Esophagus muscularis mucosa (tissue), 4 donors: ENCODE measurements around the gene TMTC3.

Source experiments
- EP300 ChIP-seq: sonication (generic); formaldehyde crosslinking; IDR thresholded peaks from one replicate; pipeline ENCODE4 v1.6.1; 2017; ENCODE audit warnings: antibody characterized with exemption
- POLR2A ChIP-seq: fragments of 450-650 bp; IDR thresholded peaks from one replicate; pipeline ENCODE4 v1.6.1; 2017; ENCODE audit warnings: antibody characterized with exemption, moderate library complexity, mild to moderate bottlenecking, low read depth
- POLR2AphosphoS5 ChIP-seq, 2 donors: sonication (generic); formaldehyde crosslinking; IDR thresholded peaks; one replicate each; pipeline ENCODE4 v1.6.1; 2017; ENCODE audit warnings: antibody characterized with exemption in 2 of 2
- TF ChIP-seq, protein P1 (sequence below), 3 experiments: fragments of 200-600 bp in 2 of 3; fragments of 450-650 bp in 1 of 3; sonication (generic) in 2 of 3; IDR thresholded peaks; one replicate each; pipeline ENCODE4 v1.5.1; 2017 to 2019; ENCODE audit warnings: antibody characterized with exemption in 3 of 3, mild to moderate bottlenecking in 2 of 3, moderate library complexity in 1 of 3

DNA sequence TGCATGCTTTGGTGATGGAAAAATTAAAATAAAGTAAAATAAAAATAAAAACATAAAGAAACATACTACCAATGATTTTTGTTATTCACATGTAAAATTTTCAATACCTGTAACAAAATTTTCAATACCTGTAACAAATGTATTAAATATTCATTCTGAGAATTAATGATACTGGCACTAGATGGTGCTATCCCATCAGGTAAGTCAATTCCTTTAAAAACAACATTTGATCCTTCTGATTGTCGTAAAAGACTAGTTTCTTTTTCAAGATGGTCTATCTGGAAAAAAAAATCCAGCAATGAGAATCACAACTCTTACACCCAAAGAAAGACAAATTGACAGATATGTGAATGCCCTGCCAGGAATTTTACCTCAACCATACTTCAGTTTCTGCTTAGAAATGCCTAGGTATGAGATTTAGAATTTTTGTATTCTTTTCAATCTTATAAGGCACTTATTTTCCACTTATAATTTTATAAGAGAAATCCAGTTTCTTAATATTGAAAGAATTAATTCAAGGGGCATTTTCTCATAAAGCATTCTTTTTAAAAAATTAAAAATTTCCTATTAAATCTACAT lies 30.9 kb upstream of the TMTC3 start:
- TF ChIP-seq, protein P1, sequence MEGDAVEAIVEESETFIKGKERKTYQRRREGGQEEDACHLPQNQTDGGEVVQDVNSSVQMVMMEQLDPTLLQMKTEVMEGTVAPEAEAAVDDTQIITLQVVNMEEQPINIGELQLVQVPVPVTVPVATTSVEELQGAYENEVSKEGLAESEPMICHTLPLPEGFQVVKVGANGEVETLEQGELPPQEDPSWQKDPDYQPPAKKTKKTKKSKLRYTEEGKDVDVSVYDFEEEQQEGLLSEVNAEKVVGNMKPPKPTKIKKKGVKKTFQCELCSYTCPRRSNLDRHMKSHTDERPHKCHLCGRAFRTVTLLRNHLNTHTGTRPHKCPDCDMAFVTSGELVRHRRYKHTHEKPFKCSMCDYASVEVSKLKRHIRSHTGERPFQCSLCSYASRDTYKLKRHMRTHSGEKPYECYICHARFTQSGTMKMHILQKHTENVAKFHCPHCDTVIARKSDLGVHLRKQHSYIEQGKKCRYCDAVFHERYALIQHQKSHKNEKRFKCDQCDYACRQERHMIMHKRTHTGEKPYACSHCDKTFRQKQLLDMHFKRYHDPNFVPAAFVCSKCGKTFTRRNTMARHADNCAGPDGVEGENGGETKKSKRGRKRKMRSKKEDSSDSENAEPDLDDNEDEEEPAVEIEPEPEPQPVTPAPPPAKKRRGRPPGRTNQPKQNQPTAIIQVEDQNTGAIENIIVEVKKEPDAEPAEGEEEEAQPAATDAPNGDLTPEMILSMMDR (IDR thresholded peaks at IDR 0.05), result peak; percentile 42 to 49 (median 46)
- TF ChIP-seq EP300 (no peak), POLR2A (no peak), POLR2AphosphoS5 (IDR thresholded peaks at IDR 0.05) (no peak)
